ENCODE measurements around the gene EOMES.

EOMES gene

DNA sequence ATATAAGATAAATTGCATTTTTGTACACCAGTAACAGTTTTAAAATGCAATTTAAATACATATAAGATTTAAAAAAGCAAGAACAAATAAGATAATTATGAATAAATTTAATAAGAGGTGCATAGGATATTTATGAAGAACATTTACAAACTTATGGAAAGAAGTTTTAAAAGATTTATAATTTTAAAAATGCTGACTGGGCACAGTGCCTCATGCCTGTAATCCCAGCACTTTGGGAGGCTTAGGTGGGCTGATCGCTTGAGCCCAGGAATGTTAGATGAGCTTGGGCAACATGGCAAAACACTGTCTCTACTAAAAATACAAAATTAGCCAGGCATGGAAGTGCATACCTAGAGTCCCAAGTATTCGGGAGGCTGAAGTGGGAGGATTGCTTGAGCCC, 37.8 kb downstream of the EOMES start:
- no peak for DNase-seq (ENCODE audit: low read depth)
- H3K4me3 ChIP-seq (ENCODE audit: low read depth, low read length), result no peak overlapping the region
- TF ChIP-seq CTCF (conservative IDR thresholded peaks at IDR 0.05; ENCODE audit: low read depth, low read length), result no peak

DNA sequence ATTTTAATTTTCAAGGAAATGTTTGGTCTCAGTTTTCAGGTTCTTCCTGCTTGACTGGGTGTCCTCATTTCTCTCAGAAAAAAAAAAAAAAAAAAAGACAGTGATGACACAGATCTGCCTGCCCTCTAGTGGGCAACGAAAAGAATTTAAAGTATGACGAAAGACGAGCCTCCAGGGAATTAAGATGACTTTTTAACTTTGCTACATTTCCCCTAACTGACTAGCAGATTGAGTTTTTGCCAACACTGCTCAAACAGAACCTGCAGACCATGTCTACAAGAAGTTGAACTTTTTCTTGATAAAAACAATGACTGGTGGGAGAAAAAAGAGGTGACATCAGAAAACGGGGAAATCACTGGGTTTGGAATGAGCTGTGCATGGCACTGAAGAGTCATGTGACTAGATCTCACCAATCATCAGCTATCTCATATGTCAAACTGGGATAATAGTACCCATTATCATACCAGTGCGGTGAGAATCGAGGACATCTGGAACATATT, 40.8 kb downstream of the EOMES start:
- peak; percentile 92 for DNase-seq (ENCODE audit: low read depth)
- peak overlapping the region; percentile 21 for H3K4me3 ChIP-seq (ENCODE audit: low read depth, low read length)
- TF ChIP-seq CTCF (conservative IDR thresholded peaks at IDR 0.05; ENCODE audit: low read depth, low read length), result peak; percentile 64

- no peak for DNase-seq (ENCODE audit: low read depth)
- TF ChIP-seq CTCF (conservative IDR thresholded peaks at IDR 0.05; ENCODE audit: low read depth, low read length), result no peak
- no peak overlapping the region for H3K4me3 ChIP-seq (ENCODE audit: low read depth, low read length)
Observed at GRCh38 chr3:27680517-27681246, 41.4 kb downstream of the EOMES start.

DNA sequence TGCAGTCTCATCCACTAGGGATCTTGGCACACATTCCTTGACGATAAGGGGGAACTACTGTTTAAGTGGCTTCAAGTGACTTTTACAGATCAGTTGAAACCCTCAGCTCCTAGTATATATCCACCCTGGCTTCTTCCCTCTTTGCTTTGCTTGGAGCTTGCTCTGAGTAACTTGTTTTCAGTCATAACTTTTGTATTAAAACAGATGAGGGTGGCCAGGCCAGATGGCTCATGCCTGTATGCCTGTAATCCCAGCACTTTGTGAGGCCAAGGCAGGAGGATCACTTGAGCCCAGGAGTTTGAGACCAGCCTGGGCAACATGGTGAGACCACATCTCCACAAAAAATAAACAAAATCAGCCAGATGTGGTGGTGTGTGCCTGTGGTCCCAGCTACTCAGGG, 42.4 kb downstream of the EOMES start:
- no peak overlapping the region for H3K4me3 ChIP-seq (ENCODE audit: low read depth, low read length)
- no peak for TF ChIP-seq CTCF (conservative IDR thresholded peaks at IDR 0.05; ENCODE audit: low read depth, low read length)
- no peak for DNase-seq (ENCODE audit: low read depth)

DNA sequence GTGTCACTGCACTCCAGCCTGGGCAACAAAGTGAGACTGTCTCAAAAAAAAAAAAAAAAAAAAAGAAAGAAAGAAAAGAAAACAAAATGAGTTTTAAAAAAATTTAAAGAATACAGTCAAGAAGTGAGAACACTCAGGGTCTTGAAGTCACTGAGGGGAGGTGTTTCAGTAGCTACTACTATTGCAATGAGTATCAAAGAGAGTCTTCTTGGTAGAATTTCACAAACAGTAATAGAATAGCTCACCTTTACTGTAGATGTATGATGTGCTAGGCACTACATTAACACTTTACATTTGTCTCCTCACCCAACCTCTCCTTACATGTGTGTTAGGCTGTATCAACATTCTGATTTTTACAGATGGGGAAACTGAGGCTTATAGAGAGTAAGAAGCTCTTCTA, 43.9 kb downstream of the EOMES start:
- H3K4me3 ChIP-seq (ENCODE audit: low read depth, low read length), result no peak overlapping the region
- TF ChIP-seq CTCF (conservative IDR thresholded peaks at IDR 0.05; ENCODE audit: low read depth, low read length), result no peak
- DNase-seq (ENCODE audit: low read depth), result no peak

GRCh38 chr3:27677565-27677964, 44.6 kb downstream of the EOMES start:
- H3K4me3 ChIP-seq (ENCODE audit: low read depth, low read length), result no peak overlapping the region
- TF ChIP-seq CTCF (conservative IDR thresholded peaks at IDR 0.05; ENCODE audit: low read depth, low read length), result no peak
- peak; percentile 99 for DNase-seq (ENCODE audit: low read depth)

DNA sequence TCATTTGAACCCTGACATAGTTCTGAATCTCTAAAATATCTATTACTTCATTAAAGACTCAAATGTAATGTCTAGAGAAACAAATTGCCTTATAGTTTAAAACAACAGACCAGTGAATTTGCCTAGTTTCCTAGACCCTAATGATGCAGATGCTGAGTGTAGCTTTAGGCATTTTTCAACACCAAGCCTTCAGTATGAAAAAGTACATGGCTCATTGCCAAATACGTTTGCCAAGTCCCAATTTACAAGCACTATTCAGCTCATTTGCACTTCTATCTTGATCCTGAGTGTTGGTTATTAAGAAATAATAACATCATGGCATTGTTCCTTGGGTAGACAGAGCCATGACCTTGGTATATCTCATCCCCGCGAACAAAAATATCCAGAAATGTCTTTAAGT, 46.8 kb downstream of the EOMES start:
- no peak overlapping the region for H3K4me3 ChIP-seq (ENCODE audit: low read depth, low read length)
- peak; percentile 88 for DNase-seq (ENCODE audit: low read depth)
- no peak for TF ChIP-seq CTCF (conservative IDR thresholded peaks at IDR 0.05; ENCODE audit: low read depth, low read length)
